BLaER1 treated with 17β-estradiol and CSF1 and Interleukin-3, amounts not matched to agents 10 nM and 100 nM (cell line): ENCODE results near the gene PTPRE.

Experiments used
- H3K27ac ChIP-seq, 11 experiments: shearing (Covaris generic); formaldehyde crosslinking; 2 replicates each; pipeline ENCODE4 v1.8.1; 2022
- H3K27me3 ChIP-seq, 11 experiments: shearing (Covaris generic); formaldehyde crosslinking; 2 replicates each; pipeline ENCODE4 v1.8.1; 2022
- H3K36me3 ChIP-seq, 11 experiments: shearing (Covaris generic); formaldehyde crosslinking; 2 replicates each; pipeline ENCODE4 v1.8.1; 2022
- H3K4me1 ChIP-seq, 10 experiments: shearing (Covaris generic); formaldehyde crosslinking; 2 replicates each; pipeline ENCODE4 v1.8.1; 2022
- H3K4me2 ChIP-seq, 11 experiments: shearing (Covaris generic); formaldehyde crosslinking; 2 replicates each; pipeline ENCODE4 v1.8.1; 2022
- H3K4me3 ChIP-seq, 10 experiments: shearing (Covaris generic); formaldehyde crosslinking; 2 replicates each; pipeline ENCODE4 v1.8.1; 2022
- H3K9ac ChIP-seq, 11 experiments: shearing (Covaris generic); formaldehyde crosslinking; 2 replicates each; pipeline ENCODE4 v1.8.1; 2022
- H3K9me3 ChIP-seq, 11 experiments: shearing (Covaris generic); formaldehyde crosslinking; replicated peaks in 1 of 11; 2 replicates each; pipeline ENCODE4 v1.8.1; 2022
- H4K20me1 ChIP-seq, 11 experiments: shearing (Covaris generic); formaldehyde crosslinking; 2 replicates each; pipeline ENCODE4 v1.8.1; 2022
- Cebpa-rat ChIP-seq, 11 experiments: shearing (Covaris generic); IDR thresholded peaks; 2 replicates each; pipeline ENCODE4 v1.8.1; 2022

The PTPRE gene

DNA sequence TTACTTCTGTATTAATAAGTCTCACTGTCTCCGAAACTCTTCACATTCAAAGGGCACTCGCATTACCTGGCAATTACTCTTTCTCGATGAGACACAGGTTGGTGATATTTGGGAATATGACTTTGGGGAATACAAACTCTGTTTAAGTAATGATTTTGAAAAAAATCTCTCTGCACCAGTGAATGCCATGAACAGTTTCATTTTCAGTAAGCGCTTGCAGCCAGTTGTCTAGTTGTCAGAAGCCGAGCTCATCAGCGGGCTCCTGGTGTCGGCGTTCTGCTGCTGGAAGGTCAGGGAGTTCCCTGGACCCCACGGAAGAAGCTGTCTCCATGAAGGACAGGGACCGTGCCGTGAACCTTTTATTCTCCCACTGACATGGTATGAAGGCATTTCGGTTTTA lies 57.7 kb downstream of the PTPRE start:
- H3K9ac ChIP-seq: no peak overlapping the region
- H3K4me2 ChIP-seq: no peak overlapping the region
- H3K36me3 ChIP-seq: peaks cover 0 to 16% (median 0%) of the 10 kb centered on the region in 11 experiments; a peak in 1 of 22 replicates
- no peak overlapping the region for H3K4me3 ChIP-seq
- H3K9me3 ChIP-seq: 0 out of 22 replicates have a peak, but pooled peaks cover 0 to 5% (median 0%) of the 10 kb centered on the region in 11 experiments
- H4K20me1 ChIP-seq: peaks cover 0 to 43% (median 0%) of the 10 kb centered on the region in 11 experiments; a peak in 8 of 22 replicates
- H3K27ac ChIP-seq: no peak overlapping the region
- TF ChIP-seq Cebpa-rat (IDR thresholded peaks at IDR 0.05): no peak
- H3K4me1 ChIP-seq: peaks cover 6 to 29% (median 22%) of the 10 kb centered on the region in 10 experiments; a peak in 17 of 20 replicates
- H3K27me3 ChIP-seq: no peaks in the 10 kb centered on the region

DNA sequence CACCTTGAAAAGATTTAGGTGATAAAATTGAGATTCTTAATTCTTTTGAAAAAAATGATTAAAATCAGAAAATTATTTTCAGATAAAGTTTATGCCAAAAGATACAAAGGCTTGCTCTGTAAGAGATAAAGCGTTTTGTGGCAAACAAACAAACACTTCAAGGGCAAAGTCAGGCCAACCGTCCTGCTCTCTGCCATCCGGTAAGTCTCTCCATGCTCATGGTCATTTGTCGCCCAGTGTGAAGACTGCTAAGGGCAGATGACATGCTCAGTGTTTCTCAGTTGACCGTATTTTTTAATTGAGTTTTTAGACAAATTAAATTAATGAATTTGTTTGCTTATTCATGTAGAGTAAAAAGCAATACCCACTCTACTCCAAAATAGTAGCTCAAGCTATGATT lies 60.0 kb downstream of the PTPRE start:
- no peak for TF ChIP-seq Cebpa-rat (IDR thresholded peaks at IDR 0.05)
- Histone ChIP-seq H3K9me3 (0 out of 22 replicates have a peak, but pooled peaks cover 0 to 5% (median 0%) of the 10 kb centered on the region in 11 experiments), H3K27ac (no peak overlapping the region), H3K9ac (no peak overlapping the region), H3K36me3 (peaks cover 0 to 16% (median 0%) of the 10 kb centered on the region in 11 experiments; a peak in 1 of 22 replicates), H3K4me1 (peaks cover 8 to 20% (median 12%) of the 10 kb centered on the region in 10 experiments), H3K27me3 (no peaks in the 10 kb centered on the region), H4K20me1 (peaks cover 0 to 22% (median 0%) of the 10 kb centered on the region in 11 experiments; a peak in 8 of 22 replicates), H3K4me2 (no peak overlapping the region), H3K4me3 (no peak overlapping the region)

DNA sequence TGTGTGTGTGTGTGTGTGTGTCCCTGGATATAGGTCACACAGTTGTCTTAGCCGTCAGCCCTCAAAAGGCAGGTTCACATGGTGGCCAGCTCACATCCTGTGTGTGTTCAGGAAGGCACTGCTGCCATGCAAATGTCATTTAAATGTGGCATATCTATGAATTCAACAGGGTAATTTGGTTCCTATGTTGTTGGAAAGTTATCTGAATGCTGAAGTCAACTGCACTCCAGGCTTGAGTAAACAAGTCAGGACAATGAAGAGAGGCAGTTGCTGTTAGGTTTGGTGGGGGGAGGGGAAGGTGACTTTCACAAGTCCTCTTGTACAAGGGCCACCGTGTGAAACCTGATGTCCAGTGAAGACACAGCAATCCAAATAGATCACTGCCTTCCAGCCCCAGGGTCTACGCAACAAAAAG lies 61.1 kb downstream of the PTPRE start:
- H3K27me3 ChIP-seq: no peaks in the 10 kb centered on the region
- H3K27ac ChIP-seq: no peak overlapping the region
- no peak overlapping the region for H3K4me3 ChIP-seq
- peaks cover 0 to 11% (median 0%) of the 10 kb centered on the region in 11 experiments; a peak in 7 of 22 replicates for H4K20me1 ChIP-seq
- H3K4me1 ChIP-seq: peaks cover 0 to 21% (median 4%) of the 10 kb centered on the region in 10 experiments; a peak in 16 of 20 replicates
- no peak overlapping the region for H3K4me2 ChIP-seq
- no peak for TF ChIP-seq Cebpa-rat (IDR thresholded peaks at IDR 0.05)
- peaks cover 0 to 16% (median 0%) of the 10 kb centered on the region in 11 experiments; a peak in 1 of 22 replicates for H3K36me3 ChIP-seq
- 0 out of 22 replicates have a peak, but pooled peaks cover 0 to 5% (median 0%) of the 10 kb centered on the region in 11 experiments for H3K9me3 ChIP-seq
- H3K9ac ChIP-seq: no peak overlapping the region

DNA sequence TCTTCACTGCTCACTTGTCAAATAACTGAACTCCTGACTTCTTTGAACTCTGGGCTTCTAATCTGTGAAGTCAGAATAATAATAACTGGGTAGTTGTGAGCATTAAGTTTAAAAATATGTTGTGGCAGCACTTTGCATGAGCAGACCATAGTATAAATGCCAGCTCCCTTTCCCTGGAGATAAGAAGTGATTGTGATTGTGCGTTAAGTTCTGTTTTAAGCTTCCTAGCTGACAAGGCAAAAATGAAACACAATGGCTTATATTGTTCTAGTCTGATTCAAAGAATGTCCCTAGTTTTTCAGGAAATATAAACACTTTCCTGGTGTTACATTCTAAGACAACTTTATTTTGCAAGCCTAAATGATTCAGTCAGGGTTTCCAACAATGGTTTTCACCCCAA lies 61.8 kb downstream of the PTPRE start:
- Histone ChIP-seq H3K9me3 (0 out of 22 replicates have a peak, but pooled peaks cover 0 to 5% (median 0%) of the 10 kb centered on the region in 11 experiments), H3K4me2 (no peak overlapping the region), H4K20me1 (peaks cover 0 to 5% (median 0%) of the 10 kb centered on the region in 11 experiments; a peak in 2 of 22 replicates), H3K9ac (no peak overlapping the region), H3K27me3 (no peaks in the 10 kb centered on the region), H3K4me3 (no peak overlapping the region), H3K27ac (no peak overlapping the region), H3K4me1 (peaks cover 4 to 28% (median 8%) of the 10 kb centered on the region in 10 experiments), H3K36me3 (peaks cover 0 to 16% (median 0%) of the 10 kb centered on the region in 11 experiments; a peak in 1 of 22 replicates)
- no peak for TF ChIP-seq Cebpa-rat (IDR thresholded peaks at IDR 0.05)

DNA sequence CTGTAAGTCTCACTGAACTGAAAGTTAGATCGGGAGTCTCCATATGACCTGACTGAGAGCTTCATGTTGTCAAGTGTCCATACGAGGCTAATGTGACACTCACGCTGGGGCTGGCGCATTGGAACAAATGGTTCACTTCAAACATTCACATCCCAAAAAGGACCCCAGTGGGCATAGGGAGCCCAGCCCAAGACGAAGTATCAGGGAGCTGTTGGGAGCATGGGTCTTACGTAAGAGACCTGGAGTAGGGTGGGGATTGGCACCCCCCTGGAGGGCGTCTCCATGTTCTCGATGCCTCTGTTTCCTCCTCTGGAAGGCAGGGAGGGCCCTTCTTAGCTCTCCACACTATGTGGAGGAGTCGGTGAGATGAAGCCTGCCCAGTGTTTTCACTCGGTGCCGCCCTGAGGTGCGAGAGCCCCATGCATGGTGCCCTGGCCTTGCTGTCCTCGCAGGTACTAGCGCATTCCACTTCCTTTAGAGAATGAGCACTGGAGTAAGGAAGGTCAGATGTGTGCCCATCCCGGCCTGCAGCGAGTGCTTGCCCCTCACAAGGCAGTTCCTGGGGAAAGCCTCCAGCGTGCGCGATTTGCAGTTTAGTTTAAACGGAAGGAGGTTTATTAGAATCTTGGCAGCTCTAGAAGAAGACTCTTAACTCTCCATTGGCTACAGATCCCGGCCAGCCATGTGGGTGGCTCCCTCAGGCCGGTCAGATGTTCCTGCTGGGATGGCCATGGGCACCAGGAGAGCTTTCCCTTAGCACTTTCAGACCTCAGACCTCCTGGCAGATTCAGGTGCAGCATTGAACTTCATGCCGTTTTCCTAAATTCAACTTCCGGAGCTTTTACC lies 64.4 kb downstream of the PTPRE start:
- Histone ChIP-seq H3K9me3 (0 out of 22 replicates have a peak, but pooled peaks cover 0 to 5% (median 0%) of the 10 kb centered on the region in 11 experiments), H3K4me3 (no peak overlapping the region), H3K36me3 (peaks cover 0 to 10% (median 0%) of the 10 kb centered on the region in 11 experiments; a peak in 1 of 22 replicates), H3K4me1 (peaks cover 10 to 44% (median 16%) of the 10 kb centered on the region in 10 experiments), H3K9ac (no peak overlapping the region), H3K27ac (no peak overlapping the region), H3K4me2 (peak overlapping the region in 4 of 11 experiments; percentile 3 to 74 (median 68); a peak in 5 of 22 replicates), H3K27me3 (no peaks in the 10 kb centered on the region), H4K20me1 (no peaks in the 10 kb centered on the region)
- no peak for TF ChIP-seq Cebpa-rat (IDR thresholded peaks at IDR 0.05)

DNA sequence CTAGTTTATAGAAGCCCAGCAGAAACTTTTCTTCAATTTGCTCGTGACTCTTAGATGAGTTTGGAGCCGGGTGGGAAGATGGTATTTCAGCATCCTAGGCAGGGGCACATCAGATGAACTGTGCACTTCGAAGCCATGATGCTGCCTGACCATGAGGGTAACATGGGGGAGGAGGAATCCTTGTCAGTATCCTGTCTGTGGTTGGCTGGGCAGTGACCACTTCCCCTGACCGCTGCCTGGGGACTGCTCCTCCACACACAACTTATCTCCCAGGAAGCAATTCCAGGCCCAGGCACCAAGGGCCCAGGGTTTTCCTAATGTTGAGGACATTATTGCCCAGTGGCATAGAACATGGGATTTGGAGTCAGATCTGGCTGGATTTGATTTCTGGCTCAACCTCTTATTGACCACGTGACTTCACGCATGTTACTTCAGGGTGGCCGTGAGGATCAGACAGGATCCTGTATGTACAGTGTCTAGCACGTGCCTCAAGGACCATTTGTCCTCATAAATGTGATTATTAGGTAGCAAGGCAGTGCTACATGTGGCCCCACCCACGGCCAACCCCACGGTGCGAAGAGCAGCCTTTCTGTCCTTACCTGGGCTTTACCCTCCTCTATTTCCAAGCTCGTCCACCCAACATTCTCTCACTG lies 65.2 kb downstream of the PTPRE start:
- H3K4me2 ChIP-seq: peak overlapping the region in 4 of 11 experiments; percentile 6 to 74 (median 68); a peak in 6 of 22 replicates
- TF ChIP-seq Cebpa-rat (IDR thresholded peaks at IDR 0.05): no peak
- peaks cover 0 to 3% (median 0%) of the 10 kb centered on the region in 11 experiments; a peak in 1 of 22 replicates for H3K36me3 ChIP-seq
- 0 out of 22 replicates have a peak, but pooled peaks cover 0 to 2% (median 0%) of the 10 kb centered on the region in 11 experiments for H3K9me3 ChIP-seq
- no peak overlapping the region for H3K9ac ChIP-seq
- no peak overlapping the region for H3K27ac ChIP-seq
- H3K4me1 ChIP-seq: peaks cover 10 to 51% (median 17%) of the 10 kb centered on the region in 10 experiments
- no peaks in the 10 kb centered on the region for H3K27me3 ChIP-seq
- H3K4me3 ChIP-seq: no peak overlapping the region
- no peaks in the 10 kb centered on the region for H4K20me1 ChIP-seq

DNA sequence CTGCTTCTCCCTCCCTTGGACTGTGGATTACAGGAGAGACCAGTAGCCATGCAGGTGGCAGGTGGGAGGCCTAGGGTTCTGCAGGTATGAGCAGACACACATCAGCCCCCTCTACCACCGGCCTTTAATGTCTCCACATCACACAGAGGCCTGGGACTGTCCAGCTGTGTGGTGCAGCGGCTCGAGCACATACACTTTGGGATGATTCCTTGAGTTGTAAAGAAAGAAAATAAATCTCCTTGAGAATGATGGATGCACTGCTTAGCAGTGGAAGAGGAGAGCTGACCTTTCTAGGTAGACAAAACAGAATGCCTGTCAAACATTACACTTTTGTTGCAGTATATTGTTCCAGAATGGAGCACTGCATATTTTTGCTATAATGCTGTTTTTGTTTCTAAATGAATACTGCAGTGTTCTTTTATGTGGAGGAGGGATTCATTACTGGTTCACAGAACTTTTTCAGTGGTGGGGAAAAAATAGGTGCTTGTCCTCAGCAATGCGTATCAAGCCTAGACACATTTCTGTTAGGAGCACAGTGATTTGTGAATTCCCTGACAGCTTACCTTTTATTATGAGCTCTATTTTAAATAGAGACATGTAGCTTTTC lies 66.0 kb downstream of the PTPRE start:
- H3K36me3 ChIP-seq: no peaks in the 10 kb centered on the region
- peak overlapping the region in 6 of 11 experiments; percentile 6 to 74 (median 66); a peak in 9 of 22 replicates for H3K4me2 ChIP-seq
- H3K9ac ChIP-seq: no peak overlapping the region
- no peaks in the 10 kb centered on the region for H3K9me3 ChIP-seq
- H4K20me1 ChIP-seq: no peaks in the 10 kb centered on the region
- no peak overlapping the region for H3K27ac ChIP-seq
- H3K27me3 ChIP-seq: no peaks in the 10 kb centered on the region
- peaks cover 10 to 59% (median 20%) of the 10 kb centered on the region in 10 experiments for H3K4me1 ChIP-seq
- TF ChIP-seq Cebpa-rat (IDR thresholded peaks at IDR 0.05): no peak
- no peak overlapping the region for H3K4me3 ChIP-seq

DNA sequence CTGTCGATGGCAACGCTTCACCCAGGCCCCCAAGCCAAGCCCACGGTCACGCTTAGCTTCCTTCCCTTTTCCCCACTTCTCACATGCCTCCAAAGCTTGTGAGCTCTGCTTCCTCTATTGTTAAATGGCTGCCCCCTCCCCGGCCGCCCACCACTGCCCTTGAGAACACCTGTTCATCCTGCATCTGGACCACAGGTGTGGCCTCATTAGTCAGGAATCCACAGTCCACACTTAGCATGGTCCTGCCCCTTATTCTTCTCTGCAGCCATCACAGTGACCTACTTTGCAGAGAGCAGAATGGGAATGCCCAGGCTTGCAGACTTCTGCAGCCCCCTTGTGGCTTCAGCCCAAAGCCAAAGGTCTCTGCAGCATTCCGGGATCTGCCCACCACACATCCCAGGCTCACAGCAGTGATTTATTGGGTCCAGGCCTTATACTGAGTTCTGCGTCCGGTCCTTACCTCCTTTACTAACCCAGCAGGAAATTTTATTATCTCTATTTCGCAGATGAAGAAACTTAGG lies 66.9 kb downstream of the PTPRE start:
- Histone ChIP-seq H3K9ac (no peak overlapping the region), H3K4me2 (peak overlapping the region; percentile 35 to 74 (median 59)), H4K20me1 (no peaks in the 10 kb centered on the region), H3K4me3 (no peak overlapping the region), H3K9me3 (no peaks in the 10 kb centered on the region), H3K27ac (no peak overlapping the region), H3K27me3 (no peaks in the 10 kb centered on the region), H3K4me1 (peaks cover 10 to 69% (median 22%) of the 10 kb centered on the region in 10 experiments), H3K36me3 (no peaks in the 10 kb centered on the region)
- no peak for TF ChIP-seq Cebpa-rat (IDR thresholded peaks at IDR 0.05)
